Gastrocnemius medialis (tissue), 4 donors: ENCODE results near the gene RNF151.

Experiments used
- CTCF ChIP-seq, 5 experiments: fragments of 450-650 bp in 3 of 5; fragments of 200-600 bp in 2 of 5; sonication (generic) in 2 of 5; IDR thresholded peaks in 4 of 5; conservative IDR thresholded peaks in 1 of 5; 1 replicate in 4 of 5; 2 replicates in 1 of 5; pipeline ENCODE4 v1.5.1; 2016 to 2019; ENCODE audit warnings: antibody characterized with exemption in 5 of 5, mild to moderate bottlenecking in 3 of 5, moderate library complexity in 3 of 5
- POLR2A ChIP-seq, 2 donors: fragments of 450-650 bp; IDR thresholded peaks; one replicate each; pipeline ENCODE4 v1.6.1; 2017; ENCODE audit warnings: antibody characterized with exemption in 2 of 2, mild to moderate bottlenecking in 2 of 2, moderate library complexity in 2 of 2

DNA sequence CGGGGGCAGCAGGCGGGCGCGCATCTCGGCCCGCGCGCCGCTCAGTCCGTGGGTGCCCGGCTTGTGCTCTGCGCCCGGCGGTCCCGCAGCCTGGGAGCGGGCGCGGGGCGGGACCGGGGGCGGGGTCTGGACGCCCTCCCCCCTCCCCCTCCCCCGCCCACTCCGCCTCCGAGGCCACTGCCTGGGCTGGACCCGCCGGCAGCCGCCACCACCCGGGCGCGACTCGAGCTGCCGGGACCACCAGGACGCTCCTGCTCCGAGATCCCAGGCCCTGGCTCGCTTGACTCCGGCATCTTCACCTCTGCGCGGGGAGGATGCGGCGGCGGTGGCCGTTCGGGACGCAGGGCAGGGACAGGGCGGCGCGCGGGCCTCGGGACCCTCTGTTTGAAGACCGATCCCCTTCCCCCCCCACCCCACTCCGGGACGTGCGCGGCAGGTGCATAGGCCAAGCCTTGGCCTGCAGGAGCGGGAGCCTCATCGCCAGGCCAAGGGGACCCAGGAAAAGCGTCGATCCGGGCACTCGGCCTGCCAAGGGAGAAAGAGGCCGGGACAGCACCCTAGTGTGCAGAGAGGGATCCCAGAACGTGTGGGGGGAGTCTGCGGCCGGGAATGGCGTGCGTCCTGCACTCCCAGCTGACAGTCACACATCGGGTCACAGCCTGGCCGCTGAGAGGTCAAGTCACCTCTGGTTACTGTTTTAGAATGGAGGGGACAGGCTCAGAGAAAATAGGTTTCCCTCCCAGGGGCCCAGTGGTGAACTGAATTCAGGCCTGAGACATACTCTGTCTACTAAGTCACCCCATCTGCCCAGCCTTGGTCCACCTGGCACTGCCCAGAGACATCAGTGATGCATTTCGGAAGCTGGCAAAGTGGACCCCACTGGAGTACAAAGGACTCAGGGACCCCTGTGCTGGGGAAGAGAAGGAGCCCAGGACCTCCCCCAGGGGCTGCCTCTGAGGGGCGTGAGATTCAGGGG is 48.0 kb upstream of the RNF151 start, which contains the start of gene HS3ST6:
- TF ChIP-seq CTCF (IDR thresholded peaks at IDR 0.05 in 4 of 5, conservative IDR thresholded peaks at IDR 0.05 in 1 of 5) (no peak), POLR2A (IDR thresholded peaks at IDR 0.05) (no peak)
